Breast epithelium (tissue), 4 donors: ENCODE results near the gene SPRR2A. TPM values are rescaled to one million over a fixed set of nuclear protein-coding genes. Genes with fewer than 3 reads are reported as not detected.

Experiments used
- DNase-seq, 2 donors: peaks; one replicate each; pipeline ENCODE4 v3.0.0-alpha.2; 2019; ENCODE audit warnings: low spot score in 2 of 2
- H3K27ac ChIP-seq, 2 donors: fragments of 200-600 bp; sonication (generic) in 1 of 2; one replicate each; pipeline ENCODE4 v1.5.1; 2016 to 2019; ENCODE audit warnings: mild to moderate bottlenecking in 1 of 2
- H3K27me3 ChIP-seq, 2 donors: fragments of 200-600 bp; sonication (generic) in 1 of 2; one replicate each; pipeline versions ENCODE4 v1.5.1 to v1.6.0; 2017 to 2019; ENCODE audit warnings: control low read depth in 1 of 2, mild to moderate bottlenecking in 1 of 2
- H3K36me3 ChIP-seq: fragments of 200-600 bp; one replicate; pipeline ENCODE4 v1.5.1; 2019
- H3K4me1 ChIP-seq, 2 donors: fragments of 200-600 bp; sonication (generic); one replicate each; pipeline ENCODE4 v1.5.1; 2016 to 2019; ENCODE audit warnings: control low read depth in 1 of 2
- H3K4me3 ChIP-seq, 3 donors: fragments of 200-600 bp; sonication (generic); 1 replicate in 2 of 3; 2 replicates in 1 of 3; pipeline ENCODE4 v1.5.1; 2016 to 2019; ENCODE audit warnings: mild to moderate bottlenecking in 3 of 3, moderate library complexity in 2 of 3
- H3K9me3 ChIP-seq, 2 donors: fragments of 200-600 bp; sonication (generic) in 1 of 2; one replicate each; pipeline ENCODE4 v1.5.1; 2016 to 2019; ENCODE audit warnings: control low read depth in 1 of 2
- CTCF ChIP-seq, 3 donors: fragments of 450-650 bp; IDR thresholded peaks; one replicate each; pipeline ENCODE4 v1.5.1; 2016 to 2017; ENCODE audit warnings: antibody characterized with exemption in 3 of 3, mild to moderate bottlenecking in 3 of 3, moderate library complexity in 3 of 3
- POLR2A ChIP-seq: fragments of 450-650 bp; IDR thresholded peaks from one replicate; pipeline ENCODE4 v1.6.1; 2016; ENCODE audit warnings: antibody characterized with exemption, mild to moderate bottlenecking, moderate library complexity
- POLR2AphosphoS5 ChIP-seq, 3 donors: sonication (generic); formaldehyde crosslinking; IDR thresholded peaks; one replicate each; pipeline ENCODE4 v1.6.1; 2017; ENCODE audit warnings: antibody characterized with exemption in 3 of 3
- intact Hi-C: fragments of 100-400 bp; cut with DNase I; formaldehyde crosslinking; loops from one replicate; pipeline ENCODE4 v1.15.1; 2023; ENCODE audit warnings: low total_unique reads
- total RNA-seq, 3 donors: library from RNA; depleted of rRNA; stranded (reverse); fragments of >200 nt; gene quantifications; one replicate each; pipeline ENCODE4 v1.1.0, GENCODE V29; 2016

SPRR2A gene
- total RNA-seq, 3 donors from 2014 or later: not detected

DNA sequence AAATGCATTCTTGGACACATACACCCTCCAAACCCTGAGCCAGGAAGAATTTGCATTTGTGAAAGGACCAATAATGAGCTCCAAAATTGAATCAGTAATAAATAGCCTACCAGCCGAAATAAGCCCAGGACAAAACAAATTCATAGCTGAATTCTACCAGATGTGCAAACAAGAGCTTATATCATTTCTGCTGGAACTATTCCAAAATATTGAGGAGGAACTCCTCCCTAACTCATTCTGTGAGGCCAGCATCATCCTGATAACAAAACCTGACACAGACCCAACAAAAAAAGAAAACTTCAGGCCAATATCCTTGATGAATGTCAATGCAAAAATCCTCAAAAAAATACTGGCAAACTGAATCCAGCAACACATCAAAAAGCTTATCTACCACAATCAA lies 30.3 kb upstream of the SPRR2A start:
- intact Hi-C loops: no loop called here
- TF ChIP-seq POLR2A (no peak), POLR2AphosphoS5 (IDR thresholded peaks at IDR 0.05) (no peak), CTCF (IDR thresholded peaks at IDR 0.05) (no peak)
- Histone ChIP-seq H3K9me3 (no peaks in the 10 kb centered on the region), H3K4me3 (no peak overlapping the region), H3K4me1 (no peaks in the 10 kb centered on the region), H3K27ac (no peak overlapping the region), H3K27me3 (no peaks in the 10 kb centered on the region), H3K36me3 (no peaks in the 10 kb centered on the region)
- no peak for DNase-seq

- intact Hi-C loops: no loop called here
- Histone ChIP-seq H3K27me3 (no peaks in the 10 kb centered on the region), H3K36me3 (no peaks in the 10 kb centered on the region), H3K9me3 (peaks cover 0 to 10% of the 10 kb centered on the region in 2 donors), H3K4me1 (no peaks in the 10 kb centered on the region), H3K4me3 (no peak overlapping the region), H3K27ac (no peak overlapping the region)
- TF ChIP-seq POLR2A: no peak
- no peak for TF ChIP-seq POLR2AphosphoS5 (IDR thresholded peaks at IDR 0.05)
- TF ChIP-seq CTCF (IDR thresholded peaks at IDR 0.05): no peak
- DNase-seq: no peak
Observed at GRCh38 chr1:153081736-153082135, 24.4 kb upstream of the SPRR2A start.

DNA sequence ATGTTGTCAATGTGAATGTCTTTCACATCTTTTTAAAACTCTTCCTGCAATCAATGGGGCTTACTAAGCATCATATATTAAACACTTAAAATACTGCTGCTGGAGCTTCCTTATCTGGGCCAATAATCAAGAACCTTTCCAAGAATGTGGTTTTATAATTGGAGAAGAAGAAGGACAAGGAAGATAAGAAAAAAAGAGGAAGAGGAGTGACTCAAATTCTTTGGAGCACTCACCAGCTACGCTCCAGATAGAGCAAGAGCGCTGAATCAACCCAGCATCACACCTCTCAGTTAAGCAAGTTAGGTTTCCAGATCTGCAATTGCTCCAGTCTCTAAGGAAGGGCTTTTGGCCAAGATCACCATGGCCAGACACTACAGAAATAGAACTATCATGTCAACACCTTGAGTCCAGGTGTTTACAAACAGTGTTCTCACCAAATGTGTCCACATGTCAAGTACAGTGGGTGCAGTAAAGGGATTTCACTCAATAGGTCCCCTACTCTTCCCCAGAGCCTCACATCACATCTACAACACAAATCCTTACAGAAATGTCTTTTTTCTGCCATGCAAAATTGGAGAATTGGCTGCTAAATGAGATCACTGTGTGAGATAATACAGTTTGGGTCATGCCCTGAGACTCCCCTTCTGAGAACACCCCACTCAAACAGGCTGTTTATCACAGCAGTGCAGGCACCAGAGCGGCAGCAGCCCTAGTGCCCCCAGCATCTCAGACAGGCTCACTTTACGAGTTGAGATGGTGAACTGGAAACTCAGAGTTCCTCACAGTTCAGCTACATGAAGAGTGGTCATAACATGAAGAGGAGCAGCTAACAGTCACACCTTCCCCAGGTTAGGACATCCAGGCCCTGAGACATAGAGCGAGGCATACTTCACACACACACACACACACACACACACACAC lies 15.8 kb upstream of the SPRR2A start:
- intact Hi-C loops: no loop called here

GRCh38 chr1:153071511-153071910 lies 14.2 kb upstream of the SPRR2A start, which contains the start of gene SPRR2B:
TSS of gene SPRR2B (minus strand) at chr1:153071611. CDS start at chr1:153070839, 772 bp downstream.
- Histone ChIP-seq H3K27ac (no peak within 1 kb of the TSS), H3K4me1 (no peaks in the 10 kb centered on the region), H3K4me3 (no peak within 1 kb of the TSS), H3K9me3 (no peaks in the 10 kb centered on the region), H3K36me3 (no peaks in the 10 kb centered on the region), H3K27me3 (no peaks in the 10 kb centered on the region)
- DNase-seq: no peak
- intact Hi-C loops: no loop called here
- TF ChIP-seq POLR2AphosphoS5 (IDR thresholded peaks at IDR 0.05) (no peak), POLR2A (no peak), CTCF (IDR thresholded peaks at IDR 0.05) (no peak)

More for the DNA sequence above, 15.8 kb upstream of the SPRR2A start:
- Histone ChIP-seq H3K4me3 (no peak overlapping the region), H3K27me3 (no peaks in the 10 kb centered on the region), H3K36me3 (no peaks in the 10 kb centered on the region), H3K9me3 (no peaks in the 10 kb centered on the region), H3K27ac (no peak overlapping the region), H3K4me1 (no peaks in the 10 kb centered on the region)
- no peak for TF ChIP-seq CTCF (IDR thresholded peaks at IDR 0.05)
- no peak for TF ChIP-seq POLR2A
- no peak for TF ChIP-seq POLR2AphosphoS5 (IDR thresholded peaks at IDR 0.05)
- DNase-seq: no peak

- H3K36me3 ChIP-seq: no peaks in the 10 kb centered on the region
- intact Hi-C loops: no loop called here
- H3K27ac ChIP-seq: no peak overlapping the region
- no peaks in the 10 kb centered on the region for H3K27me3 ChIP-seq
- no peak for TF ChIP-seq POLR2AphosphoS5 (IDR thresholded peaks at IDR 0.05)
- TF ChIP-seq POLR2A: no peak
- no peak for TF ChIP-seq CTCF (IDR thresholded peaks at IDR 0.05)
- no peaks in the 10 kb centered on the region for H3K4me1 ChIP-seq
- no peak for DNase-seq
- H3K4me3 ChIP-seq: no peak overlapping the region
- no peaks in the 10 kb centered on the region for H3K9me3 ChIP-seq
Observed at GRCh38 chr1:153070243-153070642, 12.9 kb upstream of the SPRR2A start.
